CD4-positive, alpha-beta T cell (primary cell): ENCODE results near the gene DNHD1. TPM values are rescaled to one million over a fixed set of nuclear protein-coding genes. Genes with fewer than 3 reads are reported as not detected.

ENCODE experiments used
- ATAC-seq: fragments of 200-7000 bp; cut with Tn5 transposase; one replicate; pipeline ENCODE4 v1.10.0; 2022; ENCODE audit warnings: mild to moderate bottlenecking; ENCODE audit not compliant: poor library complexity
- CTCF ChIA-PET: fragments of 350-600 bp; sonication (Branson Sonifier 250); formaldehyde crosslinking; loops from one replicate; lab custom pipeline; 2021; ENCODE audit warnings: antibody characterized with exemption, inconsistent platforms; lab: Charles Lee
- POLR2A ChIA-PET: fragments of 350-600 bp; sonication (Branson Sonifier 250); formaldehyde crosslinking; loops from one replicate; lab custom pipeline; 2021; ENCODE audit warnings: antibody characterized with exemption, inconsistent platforms; lab: Charles Lee
- DNase-seq, 14 experiments: peaks; one replicate each; pipeline ENCODE4 v3.0.0-alpha.2; 2013 to 2020; ENCODE audit warnings: mixed read lengths in 2 of 14
- H3K27ac ChIP-seq, 2 donors: one replicate each; pipeline versions ENCODE4 v1.5.1 to v1.7.0; 2013; ENCODE audit warnings: low read length in 2 of 2, low read depth in 1 of 2, mild to moderate bottlenecking in 1 of 2
- H3K27me3 ChIP-seq, 2 experiments: 1 replicate in 1 of 2; 2 replicates in 1 of 2; pipeline versions ENCODE4 v1.6.1 to v1.7.0; 2013; ENCODE audit warnings: low read length in 2 of 2, control low read depth in 1 of 2, mild to moderate bottlenecking in 1 of 2, moderate library complexity in 1 of 2; ENCODE audit not compliant: insufficient read depth in 2 of 2, control insufficient read depth in 1 of 2
- H3K36me3 ChIP-seq: one replicate; pipeline ENCODE4 v1.6.1; 2013; ENCODE audit warnings: low read length, control low read depth; ENCODE audit not compliant: insufficient read depth
- H3K4me1 ChIP-seq: one replicate; pipeline ENCODE4 v1.6.1; 2013; ENCODE audit warnings: low read length, control low read depth; ENCODE audit not compliant: insufficient read depth
- H3K4me3 ChIP-seq: one replicate; pipeline ENCODE4 v1.5.1; 2013; ENCODE audit warnings: mild to moderate bottlenecking, low read length, moderate library complexity
- H3K9me3 ChIP-seq, 2 experiments: 1 replicate in 1 of 2; 2 replicates in 1 of 2; pipeline versions ENCODE4 v1.6.1 to v1.7.0; 2013; ENCODE audit warnings: low read length in 2 of 2, mild to moderate bottlenecking in 2 of 2, control low read depth in 1 of 2, moderate library complexity in 1 of 2; ENCODE audit not compliant: control insufficient read depth in 1 of 2, insufficient read depth in 1 of 2
- H3K27ac Mint-ChIP-seq: one replicate; pipeline ENCODE4 v1.8.0; 2020; ENCODE audit warnings: mixed read lengths
- H3K27me3 Mint-ChIP-seq: one replicate; pipeline ENCODE4 v1.8.0; 2021; ENCODE audit warnings: mixed read lengths
- H3K36me3 Mint-ChIP-seq: one replicate; pipeline ENCODE4 v1.8.0; 2021; ENCODE audit warnings: low read depth, mixed read lengths
- H3K4me1 Mint-ChIP-seq: one replicate; pipeline ENCODE4 v1.8.0; 2021; ENCODE audit warnings: low read depth, mixed read lengths
- H3K4me3 Mint-ChIP-seq: one replicate; pipeline ENCODE4 v1.8.0; 2020; ENCODE audit warnings: mild to moderate bottlenecking, mixed read lengths
- H3K9me3 Mint-ChIP-seq: one replicate; pipeline ENCODE4 v1.8.0; 2020; ENCODE audit warnings: mixed read lengths
- CTCF ChIP-seq: fragments of 200-600 bp; IDR thresholded peaks from one replicate; pipeline ENCODE4 v1.8.0; 2022; ENCODE audit warnings: antibody characterized with exemption, mild to moderate bottlenecking
- intact Hi-C, 2 experiments: fragments of 100-400 bp; cut with DNase I in 1 of 2; cut with micrococcal nuclease in 1 of 2; formaldehyde crosslinking; loops; one replicate each; pipeline versions ENCODE4 v1.15.1 to v1.9.0; 2023 to 2025; cut with DNase I, micrococcal nuclease
- total RNA-seq, 174 experiments: library from RNA in 2 of 174; stranded (reverse) in 2 of 174; gene quantifications; one replicate each; pipeline ENCODE4 v1.2.3 and lab custom pipeline; 2021 to 2026

Gene DNHD1
- total RNA-seq, 2 experiments from 2014 or later: 44.1 to 46.8 TPM

- H3K4me3 ChIP-seq: no peak overlapping the region
Measured at GRCh38 chr11:6616596-6617250, 119.6 kb downstream of the DNHD1 start.

GRCh38 chr11:6617315-6617781 is 120.3 kb downstream of the DNHD1 start:
- peaks cover 9% of the 10 kb centered on the region for H3K36me3 Mint-ChIP-seq
- H3K27me3 ChIP-seq: no peaks in the 10 kb centered on the region
- DNase-seq (peak in 2 of 14 experiments; percentile 44 to 59), ATAC-seq (no peak)
- H3K27ac ChIP-seq: no peak overlapping the region
- peaks cover 8% of the 10 kb centered on the region for H3K4me1 Mint-ChIP-seq
- no peaks in the 10 kb centered on the region for H3K9me3 Mint-ChIP-seq
- no peak overlapping the region for H3K27ac Mint-ChIP-seq
- ChIA-PET POLR2A (interaction anchor here (1.2 to 4.4 kb wide), 10 partner anchors 10 to 136 kb away, joined by 3 to 52 read pairs (median 17); partner anchors contain the start of genes ARFIP2, ILK, MRPL17 and RRP8), CTCF (interaction anchor here (0.6 to 4.0 kb wide), 8 partner anchors 10 to 133 kb away, joined by 3 to 30 read pairs (median 4); partner anchors contain the start of genes ILK and MRPL17)
- peaks cover 33% of the 10 kb centered on the region for H3K36me3 ChIP-seq
- no peak for TF ChIP-seq CTCF
- no peak overlapping the region for H3K4me3 Mint-ChIP-seq
- no peaks in the 10 kb centered on the region for H3K27me3 Mint-ChIP-seq
- H3K9me3 ChIP-seq: no peaks in the 10 kb centered on the region
- H3K4me3 ChIP-seq: peak overlapping the region; percentile 85
- H3K4me1 ChIP-seq: peaks cover 41% of the 10 kb centered on the region
- intact Hi-C loops: loop anchor here in 1 of 2 experiments (5.0 to 10.0 kb wide), 3 partner anchors 135 to 383 kb away; partner anchors contain the start of genes APBB1, ARFIP2, CNGA4 and FHIP1B

More at GRCh38 chr11:6616596-6617250, 119.6 kb downstream of the DNHD1 start:
- no peak for ATAC-seq
- peaks cover 42% of the 10 kb centered on the region for H3K4me1 ChIP-seq
- ChIA-PET CTCF (interaction anchor here (1.3 to 3.3 kb wide), 2 partner anchors 66 kb away, joined by 3 to 30 read pairs; partner anchors contain the start of gene MRPL17), POLR2A (interaction anchor here (1.2 to 3.4 kb wide), 2 partner anchors 67 kb away, joined by 3 to 52 read pairs; partner anchors contain the start of gene MRPL17)
- H3K36me3 ChIP-seq: peaks cover 33% of the 10 kb centered on the region
- Mint-ChIP-seq H3K9me3 (no peaks in the 10 kb centered on the region), H3K27me3 (no peaks in the 10 kb centered on the region), H3K4me3 (no peak overlapping the region), H3K36me3 (peaks cover 9% of the 10 kb centered on the region), H3K27ac (no peak overlapping the region), H3K4me1 (peaks cover 8% of the 10 kb centered on the region)
- no peak overlapping the region for H3K27ac ChIP-seq
- DNase-seq: no peak
- H3K27me3 ChIP-seq: no peaks in the 10 kb centered on the region
- no peaks in the 10 kb centered on the region for H3K9me3 ChIP-seq
- intact Hi-C loops: loop anchor here in 1 of 2 experiments (5.0 to 10.0 kb wide), 3 partner anchors 134 to 382 kb away; partner anchors contain the start of genes APBB1, ARFIP2, CNGA4 and FHIP1B
- no peak for TF ChIP-seq CTCF

- CTCF ChIA-PET: interaction anchor here (0.6 to 4.0 kb wide), 10 partner anchors 11 to 137 kb away, joined by 3 to 30 read pairs (median 4); partner anchors contain the start of genes ILK and MRPL17
- Histone ChIP-seq H3K4me3 (peak overlapping the region; percentile 85), H3K27me3 (no peaks in the 10 kb centered on the region), H3K27ac (peak overlapping the region; percentile 73 to 94), H3K4me1 (peaks cover 31% of the 10 kb centered on the region), H3K36me3 (peaks cover 33% of the 10 kb centered on the region), H3K9me3 (no peaks in the 10 kb centered on the region)
- Mint-ChIP-seq H3K27ac (no peak overlapping the region), H3K36me3 (peaks cover 9% of the 10 kb centered on the region), H3K27me3 (no peaks in the 10 kb centered on the region), H3K4me1 (peaks cover 8% of the 10 kb centered on the region), H3K9me3 (no peaks in the 10 kb centered on the region), H3K4me3 (no peak overlapping the region)
- intact Hi-C loops: loop anchor here in 1 of 2 experiments (1.0 to 10.0 kb wide), 6 partner anchors 16 to 384 kb away; partner anchors contain the start of genes APBB1, ARFIP2, CNGA4 and FHIP1B
- DNase-seq (peak in 13 of 14 experiments; percentile 38 to 86 (median 65)), ATAC-seq (peak; percentile 47)
- POLR2A ChIA-PET: interaction anchor here (1.0 to 4.4 kb wide), 22 partner anchors 9 to 215 kb away, joined by 3 to 52 read pairs (median 6); partner anchors contain the start of genes ARFIP2, DCHS1, ILK and MRPL17
- TF ChIP-seq CTCF: no peak
Measured at GRCh38 chr11:6618117-6619003, 121.3 kb downstream of the DNHD1 start.
